Suprapubic skin (tissue), 4 donors: Measurements from ENCODE around the gene IGSF9. TPM values are rescaled to one million over a fixed set of nuclear protein-coding genes. Genes with fewer than 3 reads are reported as not detected.

Experiments used
- DNase-seq, 2 donors: peaks; one replicate each; pipeline ENCODE4 v3.0.0-alpha.2; 2019; ENCODE audit warnings: low spot score in 2 of 2
- H3K27ac ChIP-seq: fragments of 200-600 bp; sonication (generic); one replicate; pipeline ENCODE4 v1.5.1; 2019
- H3K27me3 ChIP-seq: fragments of 200-600 bp; sonication (generic); one replicate; pipeline ENCODE4 v1.5.1; 2019
- H3K36me3 ChIP-seq: fragments of 200-600 bp; sonication (generic); one replicate; pipeline ENCODE4 v1.5.1; 2019
- H3K4me1 ChIP-seq: fragments of 200-600 bp; sonication (generic); one replicate; pipeline ENCODE4 v1.5.1; 2019
- H3K4me3 ChIP-seq: fragments of 200-600 bp; sonication (generic); one replicate; pipeline ENCODE4 v1.5.1; 2019; ENCODE audit warnings: mild to moderate bottlenecking
- H3K9me3 ChIP-seq: fragments of 200-600 bp; sonication (generic); one replicate; pipeline ENCODE4 v1.5.1; 2019
- EP300 ChIP-seq: sonication (generic); formaldehyde crosslinking; IDR thresholded peaks from one replicate; pipeline ENCODE4 v1.6.1; 2017; ENCODE audit warnings: antibody characterized with exemption
- POLR2A ChIP-seq, 2 donors: fragments of 450-650 bp; IDR thresholded peaks; one replicate each; pipeline ENCODE4 v1.6.1; 2017; ENCODE audit warnings: antibody characterized with exemption in 2 of 2, mild to moderate bottlenecking in 2 of 2, moderate library complexity in 2 of 2
- POLR2AphosphoS5 ChIP-seq, 3 donors: sonication (generic); formaldehyde crosslinking; IDR thresholded peaks; one replicate each; pipeline ENCODE4 v1.6.1; 2017; ENCODE audit warnings: antibody characterized with exemption in 3 of 3
- WGBS: methylation state at CpG from one replicate; pipeline ENCODE4 v1.1.5; 2018; 5-methylcytosine and 5-hydroxymethylcytosine counted together
- total RNA-seq, 4 donors: library from RNA; depleted of rRNA; stranded (reverse); fragments of >200 nt; gene quantifications; one replicate each; pipeline ENCODE4 v1.1.0, GENCODE V29; 2016
- TF ChIP-seq, protein P1 (sequence below), 2 donors: fragments of 200-600 bp in 1 of 2; fragments of 450-650 bp in 1 of 2; sonication (generic) in 1 of 2; IDR thresholded peaks; one replicate each; pipeline ENCODE4 v1.5.1; 2016 to 2019; ENCODE audit warnings: antibody characterized with exemption in 2 of 2, mild to moderate bottlenecking in 1 of 2, moderate library complexity in 1 of 2

The IGSF9 gene
- total RNA-seq, 4 donors from 2014 or later: 26.1 to 44.1 (median 28.4) TPM

DNA sequence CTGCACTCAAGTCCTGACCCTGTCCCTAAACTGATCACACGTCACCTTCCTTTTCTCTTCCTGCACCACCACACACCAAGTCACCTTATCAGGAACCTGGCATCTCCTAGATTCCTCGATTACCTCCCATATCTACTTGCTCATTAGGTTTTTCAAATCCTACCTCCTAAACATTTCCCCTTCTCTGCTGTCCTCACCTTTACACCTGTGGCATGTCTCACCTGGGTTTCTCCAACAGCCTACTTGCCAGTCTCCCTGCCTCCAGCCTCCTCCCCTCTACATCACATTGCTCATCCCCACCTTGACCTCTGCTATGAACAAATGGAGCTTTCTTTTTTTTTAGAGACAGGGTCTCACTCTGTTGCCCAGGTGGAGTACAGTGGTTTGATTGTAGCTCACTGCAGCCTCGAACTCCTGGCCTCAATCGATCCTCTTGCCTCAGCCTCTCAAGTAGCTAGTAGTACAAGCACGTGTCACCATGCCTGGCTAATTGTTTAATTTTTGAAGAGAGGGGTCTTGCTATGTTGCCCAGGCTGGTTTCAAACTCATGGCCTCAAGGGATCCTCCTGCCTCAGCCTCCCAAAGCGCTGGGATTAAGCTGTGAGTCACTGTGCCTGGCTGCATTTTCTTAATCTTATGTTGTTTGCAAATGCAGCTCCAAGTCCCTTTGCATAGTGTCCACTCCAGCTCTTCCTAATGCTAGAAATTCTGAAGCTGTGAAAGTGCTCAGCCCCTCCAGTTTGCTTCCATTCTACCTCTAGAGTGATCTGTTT is 6.3 kb downstream of the IGSF9 start:
- peaks cover 82% of the 10 kb centered on the region for H3K4me1 ChIP-seq
- no peak overlapping the region for H3K4me3 ChIP-seq
- H3K36me3 ChIP-seq: peaks cover 3% of the 10 kb centered on the region
- DNase-seq: no peak
- 58% methylated on average over 6 of the region's 6 CpGs for WGBS
- H3K9me3 ChIP-seq: no peaks in the 10 kb centered on the region
- peaks cover 10% of the 10 kb centered on the region for H3K27me3 ChIP-seq
- TF ChIP-seq, protein P1, sequence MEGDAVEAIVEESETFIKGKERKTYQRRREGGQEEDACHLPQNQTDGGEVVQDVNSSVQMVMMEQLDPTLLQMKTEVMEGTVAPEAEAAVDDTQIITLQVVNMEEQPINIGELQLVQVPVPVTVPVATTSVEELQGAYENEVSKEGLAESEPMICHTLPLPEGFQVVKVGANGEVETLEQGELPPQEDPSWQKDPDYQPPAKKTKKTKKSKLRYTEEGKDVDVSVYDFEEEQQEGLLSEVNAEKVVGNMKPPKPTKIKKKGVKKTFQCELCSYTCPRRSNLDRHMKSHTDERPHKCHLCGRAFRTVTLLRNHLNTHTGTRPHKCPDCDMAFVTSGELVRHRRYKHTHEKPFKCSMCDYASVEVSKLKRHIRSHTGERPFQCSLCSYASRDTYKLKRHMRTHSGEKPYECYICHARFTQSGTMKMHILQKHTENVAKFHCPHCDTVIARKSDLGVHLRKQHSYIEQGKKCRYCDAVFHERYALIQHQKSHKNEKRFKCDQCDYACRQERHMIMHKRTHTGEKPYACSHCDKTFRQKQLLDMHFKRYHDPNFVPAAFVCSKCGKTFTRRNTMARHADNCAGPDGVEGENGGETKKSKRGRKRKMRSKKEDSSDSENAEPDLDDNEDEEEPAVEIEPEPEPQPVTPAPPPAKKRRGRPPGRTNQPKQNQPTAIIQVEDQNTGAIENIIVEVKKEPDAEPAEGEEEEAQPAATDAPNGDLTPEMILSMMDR (IDR thresholded peaks at IDR 0.05): no peak
- TF ChIP-seq EP300: no peak
- TF ChIP-seq POLR2AphosphoS5 (IDR thresholded peaks at IDR 0.05): no peak
- TF ChIP-seq POLR2A (IDR thresholded peaks at IDR 0.05): no peak
- H3K27ac ChIP-seq: peak overlapping the region; percentile 34

DNA sequence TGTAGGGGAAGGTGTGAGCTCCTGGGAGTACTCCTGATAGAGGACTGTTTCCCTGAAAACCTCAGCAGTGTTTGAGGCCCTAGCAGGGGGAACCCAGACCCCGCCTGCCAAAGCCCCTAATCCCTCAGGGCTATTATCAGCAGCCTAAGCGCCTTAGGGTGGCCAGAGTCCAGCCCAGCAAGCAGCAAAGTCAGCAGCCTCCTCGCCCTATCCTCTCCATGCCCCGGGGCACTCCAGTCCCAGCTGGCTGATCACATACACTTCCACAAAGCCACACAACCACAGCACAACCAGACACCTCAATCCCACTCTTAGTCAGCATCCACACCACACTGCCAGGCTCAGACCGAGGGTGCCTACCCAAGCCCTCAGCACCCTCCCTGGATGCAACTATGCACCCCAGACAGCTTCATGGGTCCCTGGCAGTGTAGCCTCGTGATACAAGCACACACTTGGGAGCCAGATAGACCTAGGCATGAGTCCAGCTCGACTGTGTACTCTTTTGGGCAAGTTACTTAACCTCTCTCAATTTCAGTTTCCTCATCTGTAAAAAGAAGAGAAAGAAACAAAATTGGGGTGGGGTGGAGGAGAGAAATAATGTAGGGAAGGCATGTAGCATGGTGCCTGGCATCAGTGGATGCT is 7.1 kb downstream of the IGSF9 start:
- Histone ChIP-seq H3K36me3 (peaks cover 3% of the 10 kb centered on the region), H3K27me3 (peaks cover 10% of the 10 kb centered on the region), H3K27ac (no peak overlapping the region), H3K9me3 (no peaks in the 10 kb centered on the region), H3K4me1 (peaks cover 82% of the 10 kb centered on the region), H3K4me3 (no peak overlapping the region)
- TF ChIP-seq POLR2AphosphoS5 (IDR thresholded peaks at IDR 0.05) (no peak), EP300 (no peak), POLR2A (IDR thresholded peaks at IDR 0.05) (no peak)
- TF ChIP-seq, protein P1 (IDR thresholded peaks at IDR 0.05): no peak
- 50% methylated on average over 7 of the region's 7 CpGs for WGBS
- DNase-seq: no peak

DNA sequence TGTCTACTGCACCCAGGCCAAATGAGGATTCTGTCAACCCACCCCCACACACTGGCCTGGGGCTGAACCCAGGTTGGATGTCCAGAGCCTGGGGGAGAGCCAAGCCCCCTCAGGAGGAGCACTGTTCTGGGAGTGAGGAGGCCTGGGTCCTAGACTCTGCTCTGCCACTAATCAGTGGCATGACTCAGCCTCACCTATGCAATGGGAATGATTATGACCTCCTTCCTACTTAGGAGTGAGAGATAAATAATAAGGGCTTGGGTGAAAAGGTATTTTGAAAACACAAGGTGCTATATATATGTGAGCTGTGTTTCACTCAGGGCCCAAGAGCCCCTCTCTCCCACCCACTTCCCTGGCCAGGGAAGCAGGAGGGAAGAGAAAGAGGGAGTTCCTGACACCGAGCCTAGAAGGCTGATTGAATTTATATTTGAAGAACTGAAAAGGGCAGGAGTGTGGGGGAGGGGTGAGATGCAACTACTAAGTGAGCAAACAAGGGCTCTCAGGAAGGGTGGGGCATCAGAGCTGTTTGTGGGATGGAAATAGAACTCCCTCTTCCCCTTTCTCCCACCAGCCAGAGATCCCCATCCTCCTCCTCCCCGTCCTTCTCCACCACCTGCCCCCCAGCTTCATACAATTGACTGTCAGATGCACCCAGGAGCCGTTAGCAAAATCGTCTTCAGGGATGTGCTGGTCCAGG is 8.2 kb downstream of the IGSF9 start:
- peaks cover 3% of the 10 kb centered on the region for H3K36me3 ChIP-seq
- no peak overlapping the region for H3K27ac ChIP-seq
- H3K27me3 ChIP-seq: peaks cover 3% of the 10 kb centered on the region
- 24% methylated on average over 4 of the region's 4 CpGs for WGBS
- DNase-seq: no peak
- TF ChIP-seq POLR2AphosphoS5 (IDR thresholded peaks at IDR 0.05) (no peak), POLR2A (IDR thresholded peaks at IDR 0.05) (no peak)
- no peaks in the 10 kb centered on the region for H3K9me3 ChIP-seq
- no peak overlapping the region for H3K4me3 ChIP-seq
- H3K4me1 ChIP-seq: peaks cover 82% of the 10 kb centered on the region

DNA sequence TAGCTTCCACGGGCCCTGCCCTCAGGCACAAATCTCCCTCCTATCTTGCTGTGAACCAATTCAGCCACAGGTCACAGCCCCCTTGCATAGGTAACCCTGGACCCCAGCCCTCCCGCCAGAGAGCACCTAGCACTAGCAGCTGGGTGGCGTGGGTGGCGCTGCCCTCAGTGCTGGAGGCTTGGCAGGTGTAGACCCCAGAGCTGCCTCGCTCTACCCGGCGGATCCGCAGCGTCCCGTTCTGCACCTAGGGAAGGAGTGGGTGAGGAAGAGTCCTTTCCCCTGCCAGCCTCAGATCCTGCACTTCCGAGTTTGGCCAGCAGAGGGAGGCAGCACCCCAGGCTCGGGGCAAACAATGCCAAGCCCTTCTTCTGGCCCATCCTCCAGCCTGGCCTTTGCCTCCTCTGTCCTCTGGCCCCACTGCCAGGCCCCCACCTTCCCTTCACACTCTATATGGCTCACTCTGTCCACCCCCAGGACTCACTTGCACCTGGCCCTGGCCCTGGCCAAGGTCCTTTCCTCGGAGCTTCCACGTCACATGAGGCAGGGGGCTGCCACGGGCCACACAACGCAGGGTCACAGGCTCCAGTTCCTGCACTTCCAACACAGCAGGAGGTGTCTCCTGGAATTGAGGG is 9.0 kb downstream of the IGSF9 start:
- peaks cover 3% of the 10 kb centered on the region for H3K36me3 ChIP-seq
- no peaks in the 10 kb centered on the region for H3K9me3 ChIP-seq
- WGBS: 31% methylated on average over 11 of the region's 16 CpGs
- peaks cover 3% of the 10 kb centered on the region for H3K27me3 ChIP-seq
- no peak overlapping the region for H3K4me3 ChIP-seq
- H3K27ac ChIP-seq: no peak overlapping the region
- TF ChIP-seq POLR2A (IDR thresholded peaks at IDR 0.05) (no peak), EP300 (no peak), POLR2AphosphoS5 (IDR thresholded peaks at IDR 0.05) (no peak)
- TF ChIP-seq, protein P1 (IDR thresholded peaks at IDR 0.05): peak; percentile 94 to 97
- peaks cover 82% of the 10 kb centered on the region for H3K4me1 ChIP-seq
- DNase-seq: peak in 1 of 2 donors; percentile 90

DNA sequence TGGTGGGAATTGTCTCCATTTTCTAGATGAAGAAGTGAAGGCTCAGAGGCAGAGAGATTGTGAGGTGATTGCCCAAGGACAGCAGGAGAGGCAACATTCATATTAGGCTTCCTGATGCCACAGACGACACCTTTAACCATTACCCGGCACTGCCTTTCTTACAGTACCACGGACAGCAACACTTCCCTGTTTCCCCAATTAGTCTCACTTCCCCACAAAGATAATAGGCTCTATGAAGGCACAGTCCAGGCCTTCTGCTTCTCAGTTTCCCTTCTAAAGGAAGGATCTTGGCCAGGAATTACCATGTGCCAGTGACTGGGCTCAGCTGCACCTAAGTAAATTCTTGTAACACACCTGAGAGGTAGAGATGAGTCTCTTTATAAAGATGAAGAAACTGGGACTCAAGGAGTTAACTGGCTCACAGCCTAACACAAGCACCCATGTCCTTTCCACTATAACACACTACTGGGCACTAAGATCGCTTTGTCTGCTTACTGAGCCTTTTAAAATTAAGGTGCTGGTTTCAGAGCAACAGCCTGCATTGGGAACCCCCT is 9.6 kb downstream of the IGSF9 start:
- Histone ChIP-seq H3K4me1 (peaks cover 77% of the 10 kb centered on the region), H3K36me3 (peaks cover 3% of the 10 kb centered on the region)
- 53% methylated on average over 4 of the region's 4 CpGs for WGBS

More for the DNA sequence above, 9.6 kb downstream of the IGSF9 start:
- Histone ChIP-seq H3K27me3 (no peaks in the 10 kb centered on the region), H3K27ac (no peak overlapping the region), H3K4me3 (no peak overlapping the region), H3K9me3 (no peaks in the 10 kb centered on the region)
- no peak for DNase-seq
- TF ChIP-seq, protein P1 (IDR thresholded peaks at IDR 0.05): no peak
- no peak for TF ChIP-seq POLR2A (IDR thresholded peaks at IDR 0.05)
- no peak for TF ChIP-seq POLR2AphosphoS5 (IDR thresholded peaks at IDR 0.05)
- TF ChIP-seq EP300: no peak
